ENCODE data around the gene MOB3A. TPM values are rescaled to one million over a fixed set of nuclear protein-coding genes. Genes with fewer than 3 reads are reported as not detected.
A peak's percentile ranks its signal among the peaks of the same experiment; 100 is the strongest.

MOB3A gene
- total and polyA plus RNA-seq, 10 of the 15 experiments (the other 5 are each of a cell fraction or from before 2014, with no cell fraction given) = 7.5 to 229 (median 79.4) TPM

DNA sequence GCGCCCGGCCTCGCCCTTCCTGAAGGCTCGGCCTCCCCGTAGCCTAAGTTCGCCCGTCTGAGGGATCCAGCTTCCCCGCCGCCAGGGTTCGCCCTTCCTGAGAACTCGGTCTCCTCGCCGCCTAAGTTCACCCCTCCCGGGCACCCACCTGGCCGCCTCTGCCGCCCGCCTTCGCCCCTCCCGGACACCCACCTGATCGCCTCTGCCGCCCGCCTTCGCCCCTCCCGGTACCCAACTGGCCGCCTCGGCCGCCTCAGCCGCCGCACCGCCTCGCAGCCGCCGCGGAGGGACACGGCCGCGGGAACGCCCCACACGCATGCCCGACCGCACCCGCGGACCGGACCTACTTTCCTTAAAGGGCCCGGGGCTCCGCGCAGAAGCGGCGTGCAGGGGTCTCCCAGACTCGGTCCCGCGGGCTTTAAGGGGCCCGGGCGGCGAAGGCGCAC lies at the start of gene MOB3A (continued):
- no peak for TF ChIP-seq FOS (IDR thresholded peaks at IDR 0.05; ENCODE audit: borderline replicate concordance, extremely low read depth, insufficient read length)
- TF ChIP-seq CBFB (IDR thresholded peaks at IDR 0.05; ENCODE audit: low read depth) = peak; percentile 26; the same call in 1 of the 2 replicates
- TF ChIP-seq SP1 (IDR thresholded peaks at IDR 0.05; ENCODE audit: low read depth, low read length) = peak; percentile 40
- no peak for TF ChIP-seq CBX3 (IDR thresholded peaks at IDR 0.05; ENCODE audit: borderline replicate concordance, low read depth)
- TF ChIP-seq SMARCA5 (IDR thresholded peaks at IDR 0.05) = peak; percentile 96; the same call in 1 of the 2 replicates
- TF ChIP-seq SMC3 (IDR thresholded peaks at IDR 0.05; ENCODE audit: borderline replicate concordance, low read length) = 0 out of 2 replicates have a peak, but pooled peaks have one; percentile 3
- TF ChIP-seq BCL11A (IDR thresholded peaks at IDR 0.05; ENCODE audit: low read depth, low read length) = no peak
- no peak for TF ChIP-seq RAD51 (IDR thresholded peaks at IDR 0.05)
- peak; percentile 75; the same call in 1 of the 2 replicates for TF ChIP-seq TARDBP (IDR thresholded peaks at IDR 0.05; ENCODE audit: borderline replicate concordance)
- no peak for TF ChIP-seq BMI1 (IDR thresholded peaks at IDR 0.05; ENCODE audit: borderline replicate concordance)
- no peak for TF ChIP-seq NFYB (IDR thresholded peaks at IDR 0.05; ENCODE audit: insufficient read depth, low read depth, low read length)
- TF ChIP-seq, protein P1, sequence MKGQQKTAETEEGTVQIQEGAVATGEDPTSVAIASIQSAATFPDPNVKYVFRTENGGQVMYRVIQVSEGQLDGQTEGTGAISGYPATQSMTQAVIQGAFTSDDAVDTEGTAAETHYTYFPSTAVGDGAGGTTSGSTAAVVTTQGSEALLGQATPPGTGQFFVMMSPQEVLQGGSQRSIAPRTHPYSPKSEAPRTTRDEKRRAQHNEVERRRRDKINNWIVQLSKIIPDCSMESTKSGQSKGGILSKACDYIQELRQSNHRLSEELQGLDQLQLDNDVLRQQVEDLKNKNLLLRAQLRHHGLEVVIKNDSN (IDR thresholded peaks at IDR 0.05; ENCODE audit: borderline replicate concordance, extremely low read length, insufficient read depth, low read depth, low read length) = no peak
- TF ChIP-seq CBX5 (IDR thresholded peaks at IDR 0.05; ENCODE audit: low read depth) = 0 out of 2 replicates have a peak, but pooled peaks have one; percentile 48
- peak; percentile 98 for TF ChIP-seq NKRF (conservative IDR thresholded peaks at IDR 0.05)
- TF ChIP-seq PAX5 (IDR thresholded peaks at IDR 0.05; ENCODE audit: borderline replicate concordance, low read depth, low read length) = 0 out of 2 replicates have a peak, but pooled peaks have one; percentile 29
- TF ChIP-seq ZZZ3 (IDR thresholded peaks at IDR 0.05; ENCODE audit: control insufficient read depth, insufficient read length, low read depth) = no peak
- TF ChIP-seq SIN3A (IDR thresholded peaks at IDR 0.05; ENCODE audit: low read depth, low read length) = peak; percentile 90
- TF ChIP-seq, protein P2, sequence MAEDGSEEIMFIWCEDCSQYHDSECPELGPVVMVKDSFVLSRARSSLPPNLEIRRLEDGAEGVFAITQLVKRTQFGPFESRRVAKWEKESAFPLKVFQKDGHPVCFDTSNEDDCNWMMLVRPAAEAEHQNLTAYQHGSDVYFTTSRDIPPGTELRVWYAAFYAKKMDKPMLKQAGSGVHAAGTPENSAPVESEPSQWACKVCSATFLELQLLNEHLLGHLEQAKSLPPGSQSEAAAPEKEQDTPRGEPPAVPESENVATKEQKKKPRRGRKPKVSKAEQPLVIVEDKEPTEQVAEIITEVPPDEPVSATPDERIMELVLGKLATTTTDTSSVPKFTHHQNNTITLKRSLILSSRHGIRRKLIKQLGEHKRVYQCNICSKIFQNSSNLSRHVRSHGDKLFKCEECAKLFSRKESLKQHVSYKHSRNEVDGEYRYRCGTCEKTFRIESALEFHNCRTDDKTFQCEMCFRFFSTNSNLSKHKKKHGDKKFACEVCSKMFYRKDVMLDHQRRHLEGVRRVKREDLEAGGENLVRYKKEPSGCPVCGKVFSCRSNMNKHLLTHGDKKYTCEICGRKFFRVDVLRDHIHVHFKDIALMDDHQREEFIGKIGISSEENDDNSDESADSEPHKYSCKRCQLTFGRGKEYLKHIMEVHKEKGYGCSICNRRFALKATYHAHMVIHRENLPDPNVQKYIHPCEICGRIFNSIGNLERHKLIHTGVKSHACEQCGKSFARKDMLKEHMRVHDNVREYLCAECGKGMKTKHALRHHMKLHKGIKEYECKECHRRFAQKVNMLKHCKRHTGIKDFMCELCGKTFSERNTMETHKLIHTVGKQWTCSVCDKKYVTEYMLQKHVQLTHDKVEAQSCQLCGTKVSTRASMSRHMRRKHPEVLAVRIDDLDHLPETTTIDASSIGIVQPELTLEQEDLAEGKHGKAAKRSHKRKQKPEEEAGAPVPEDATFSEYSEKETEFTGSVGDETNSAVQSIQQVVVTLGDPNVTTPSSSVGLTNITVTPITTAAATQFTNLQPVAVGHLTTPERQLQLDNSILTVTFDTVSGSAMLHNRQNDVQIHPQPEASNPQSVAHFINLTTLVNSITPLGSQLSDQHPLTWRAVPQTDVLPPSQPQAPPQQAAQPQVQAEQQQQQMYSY (CRISPR knock-in tag; IDR thresholded peaks at IDR 0.05) = 0 out of 2 replicates have a peak, but pooled peaks have one; percentile 3
- TF ChIP-seq, protein P3, sequence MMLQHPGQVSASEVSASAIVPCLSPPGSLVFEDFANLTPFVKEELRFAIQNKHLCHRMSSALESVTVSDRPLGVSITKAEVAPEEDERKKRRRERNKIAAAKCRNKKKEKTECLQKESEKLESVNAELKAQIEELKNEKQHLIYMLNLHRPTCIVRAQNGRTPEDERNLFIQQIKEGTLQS (IDR thresholded peaks at IDR 0.05; ENCODE audit: borderline replicate concordance, extremely low read depth, low read depth, low read length) = no peak
- TF ChIP-seq EZH2 (IDR thresholded peaks at IDR 0.05; ENCODE audit: borderline replicate concordance, control insufficient read depth, low read depth, low read length) = no peak
- TF ChIP-seq MTA2 (IDR thresholded peaks at IDR 0.05; ENCODE audit: low read depth) = no peak
- TF ChIP-seq, protein P4, sequence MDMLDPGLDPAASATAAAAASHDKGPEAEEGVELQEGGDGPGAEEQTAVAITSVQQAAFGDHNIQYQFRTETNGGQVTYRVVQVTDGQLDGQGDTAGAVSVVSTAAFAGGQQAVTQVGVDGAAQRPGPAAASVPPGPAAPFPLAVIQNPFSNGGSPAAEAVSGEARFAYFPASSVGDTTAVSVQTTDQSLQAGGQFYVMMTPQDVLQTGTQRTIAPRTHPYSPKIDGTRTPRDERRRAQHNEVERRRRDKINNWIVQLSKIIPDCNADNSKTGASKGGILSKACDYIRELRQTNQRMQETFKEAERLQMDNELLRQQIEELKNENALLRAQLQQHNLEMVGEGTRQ (IDR thresholded peaks at IDR 0.05; ENCODE audit: borderline replicate concordance, low read depth, low read length) = no peak
- TF ChIP-seq FOXM1 (IDR thresholded peaks at IDR 0.05; ENCODE audit: low read depth, low read length) = no peak
- no peak for TF ChIP-seq MYB (IDR thresholded peaks at IDR 0.05; ENCODE audit: borderline replicate concordance, low read depth, low read length)

All from GM12878 (cell line).